Sigmoid colon (tissue), 7 donors: ENCODE measurements around the gene NCKAP5L. TPM values are rescaled to one million over a fixed set of nuclear protein-coding genes. Genes with fewer than 3 reads are reported as not detected.

Source experiments
- DNase-seq: peaks from one replicate; pipeline ENCODE4 v3.0.0-alpha.2; 2019
- H3K27ac ChIP-seq, 4 donors: fragments of 200-600 bp; sonication (generic); one replicate each; pipeline ENCODE4 v1.5.1; 2016 to 2019; ENCODE audit warnings: mild to moderate bottlenecking in 1 of 4
- H3K27me3 ChIP-seq, 3 donors: fragments of 200-600 bp; sonication (generic); one replicate each; pipeline ENCODE4 v1.5.1; 2019; ENCODE audit warnings: mild to moderate bottlenecking in 1 of 3
- H3K36me3 ChIP-seq, 4 donors: fragments of 200-600 bp; sonication (generic); one replicate each; pipeline ENCODE4 v1.5.1; 2016 to 2019
- H3K4me1 ChIP-seq, 4 donors: fragments of 200-600 bp; sonication (generic); one replicate each; pipeline ENCODE4 v1.5.1; 2017 to 2019
- H3K4me3 ChIP-seq, 4 donors: fragments of 200-600 bp; sonication (generic); one replicate each; pipeline ENCODE4 v1.5.1; 2017 to 2019; ENCODE audit warnings: mild to moderate bottlenecking in 2 of 4, moderate library complexity in 1 of 4
- H3K9me3 ChIP-seq, 4 donors: fragments of 200-600 bp in 3 of 4; sonication (generic) in 3 of 4; one replicate each; pipeline versions ENCODE4 v1.5.1 to v1.6.1; 2013 to 2019
- CTCF ChIP-seq, 4 experiments: fragments of 450-650 bp in 3 of 4; fragments of 200-600 bp in 1 of 4; IDR thresholded peaks; one replicate each; pipeline ENCODE4 v1.5.1; 2016 to 2019; ENCODE audit warnings: antibody characterized with exemption in 4 of 4, mild to moderate bottlenecking in 3 of 4, moderate library complexity in 2 of 4
- EP300 ChIP-seq, 4 donors: sonication (generic); formaldehyde crosslinking; IDR thresholded peaks; one replicate each; pipeline ENCODE4 v1.6.1; 2017; ENCODE audit warnings: antibody characterized with exemption in 4 of 4
- POLR2A ChIP-seq, 2 donors: fragments of 450-650 bp; IDR thresholded peaks; one replicate each; pipeline ENCODE4 v1.6.1; 2016; ENCODE audit warnings: antibody characterized with exemption in 2 of 2, mild to moderate bottlenecking in 2 of 2, moderate library complexity in 2 of 2
- POLR2AphosphoS5 ChIP-seq, 4 donors: sonication (generic); formaldehyde crosslinking; IDR thresholded peaks; one replicate each; pipeline ENCODE4 v1.6.1; 2017; ENCODE audit warnings: antibody characterized with exemption in 4 of 4
- WGBS, 2 donors: extraction: QIAGEN DNeasy Blood & Tissue Kit; methylation state at CpG; one replicate each; pipeline ENCODE4 v1.1.7; 2013; 5-methylcytosine and 5-hydroxymethylcytosine counted together
- intact Hi-C: fragments of 100-400 bp; cut with DNase I; formaldehyde crosslinking; loops from one replicate; pipeline ENCODE4 v1.15.1; 2023
- polyA plus RNA-seq, 3 donors: library from polyadenylated mRNA; stranded (reverse); fragments of 200-250 nt; gene quantifications; one replicate each; pipeline ENCODE4 v1.2.3, GENCODE V29; 2013
- total RNA-seq, 4 donors: library from RNA; depleted of rRNA; stranded (reverse); fragments of >200 nt; gene quantifications; one replicate each; pipeline ENCODE4 v1.1.0, GENCODE V29; 2016
- donor health status: healthy with polysubstance abuse.
- donor health status: Bipolar disorder and iron deficiency.
- donor health status: healthy.

Gene NCKAP5L
- total and polyA plus RNA-seq, 7 donors = 0.92 to 23.3 (median 10.0) TPM

DNA sequence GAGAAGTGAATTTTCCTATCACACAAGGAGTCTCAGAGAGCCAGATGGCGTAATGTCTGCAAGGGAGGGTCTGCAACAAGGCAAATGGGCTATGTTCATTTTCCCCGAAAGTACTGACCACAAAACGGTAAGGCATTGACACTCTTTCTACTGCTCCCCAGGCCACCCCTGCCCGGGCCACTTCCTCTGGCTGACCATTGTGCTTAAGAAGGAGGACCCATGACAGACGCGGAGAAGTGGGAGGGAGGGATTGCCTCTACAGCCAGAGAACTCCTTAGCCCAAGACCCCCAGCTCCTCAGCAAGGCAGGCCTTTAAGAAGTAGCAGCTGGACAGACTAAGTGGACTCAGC is 1.2 kb downstream of the NCKAP5L start:
- Histone ChIP-seq H3K27ac (peak overlapping the region; percentile 95 to 99 (median 97)), H3K36me3 (peaks cover 0 to 10% (median 0%) of the 10 kb centered on the region in 4 donors), H3K4me1 (peaks cover 0 to 51% (median 48%) of the 10 kb centered on the region in 4 donors), H3K4me3 (peak overlapping the region; percentile 92 to 99 (median 94)), H3K27me3 (no peaks in the 10 kb centered on the region), H3K9me3 (no peaks in the 10 kb centered on the region)
- 74 to 81% methylated on average over 6 of the region's 6 CpGs for WGBS, 2 donors
- intact Hi-C loops = no loop called here
- TF ChIP-seq CTCF (IDR thresholded peaks at IDR 0.05) (no peak), POLR2A (IDR thresholded peaks at IDR 0.05) (no peak), EP300 (IDR thresholded peaks at IDR 0.05) (no peak), POLR2AphosphoS5 (IDR thresholded peaks at IDR 0.05) (no peak)
- no peak for DNase-seq

DNA sequence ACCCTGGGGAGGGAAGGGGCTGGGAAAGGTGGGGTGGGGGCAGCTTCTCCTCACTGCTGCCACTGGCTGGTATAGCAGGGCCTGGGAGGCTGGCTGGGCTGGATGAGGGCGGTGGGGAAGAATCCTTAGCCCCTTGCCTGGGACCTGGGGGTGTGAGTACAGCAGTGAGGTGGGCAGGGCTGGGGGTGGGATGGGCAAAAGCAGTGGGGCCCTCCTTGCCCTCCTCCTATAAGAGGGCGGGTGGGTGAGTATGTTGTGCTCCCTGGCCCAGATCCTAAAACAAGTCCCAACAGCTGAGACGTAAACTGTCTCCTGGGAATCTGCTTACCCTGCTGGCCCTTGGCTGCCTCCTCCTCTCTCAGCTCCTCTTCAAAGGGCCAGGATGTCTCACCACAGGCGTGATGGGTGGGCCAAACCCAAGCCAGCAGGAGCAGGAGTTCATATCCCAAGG is 2.2 kb downstream of the NCKAP5L start:
- intact Hi-C loops = no loop called here
- no peak for DNase-seq
- WGBS, 2 donors = 75 to 82% methylated on average over 4 of the region's 4 CpGs
- H3K4me3 ChIP-seq = no peak overlapping the region
- H3K27ac ChIP-seq = peak overlapping the region; percentile 36 to 99 (median 85)
- H3K9me3 ChIP-seq = no peaks in the 10 kb centered on the region
- peaks cover 0 to 62% (median 55%) of the 10 kb centered on the region in 4 donors for H3K4me1 ChIP-seq
- H3K27me3 ChIP-seq = no peaks in the 10 kb centered on the region
- H3K36me3 ChIP-seq = peaks cover 0 to 14% (median 0%) of the 10 kb centered on the region in 4 donors
- TF ChIP-seq POLR2A (IDR thresholded peaks at IDR 0.05) (no peak), POLR2AphosphoS5 (IDR thresholded peaks at IDR 0.05) (no peak), CTCF (IDR thresholded peaks at IDR 0.05) (no peak), EP300 (IDR thresholded peaks at IDR 0.05) (no peak)

DNA sequence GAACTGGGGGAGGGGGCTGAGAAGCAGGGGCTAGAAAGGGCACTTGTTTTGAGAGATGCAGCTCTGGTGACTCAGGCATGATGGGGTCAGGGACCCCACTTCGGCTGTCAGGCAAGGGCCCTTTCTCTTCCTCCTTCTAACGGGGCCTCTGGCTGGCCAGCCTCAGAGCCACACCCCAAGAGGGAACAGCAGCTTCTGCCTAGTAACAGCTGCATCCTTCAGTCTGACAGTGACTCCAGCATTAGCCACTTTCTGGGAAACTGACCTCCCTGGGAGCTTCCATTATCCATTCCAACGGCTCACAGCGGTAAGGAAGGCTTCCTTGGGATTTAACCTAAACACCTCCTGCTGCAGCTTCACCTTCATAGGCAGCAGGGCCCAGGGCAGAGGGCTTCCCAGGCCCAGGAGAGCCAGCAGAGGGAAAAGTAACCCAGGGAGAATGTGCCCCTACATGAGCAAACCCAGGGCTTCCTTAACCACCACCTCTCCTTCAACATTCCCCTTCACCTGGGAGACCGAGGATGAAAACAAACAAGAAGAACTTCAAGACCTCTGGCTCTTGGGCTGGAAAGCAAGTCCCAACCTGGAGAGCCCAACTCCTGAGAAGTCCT is 2.7 kb downstream of the NCKAP5L start:
- TF ChIP-seq POLR2A (IDR thresholded peaks at IDR 0.05) (no peak), EP300 (IDR thresholded peaks at IDR 0.05) (no peak), CTCF (IDR thresholded peaks at IDR 0.05) (no peak), POLR2AphosphoS5 (IDR thresholded peaks at IDR 0.05) (no peak)
- Histone ChIP-seq H3K27ac (peak overlapping the region; percentile 49 to 99 (median 85)), H3K4me1 (peaks cover 0 to 67% (median 60%) of the 10 kb centered on the region in 4 donors), H3K27me3 (no peaks in the 10 kb centered on the region), H3K4me3 (no peak overlapping the region), H3K36me3 (peaks cover 0 to 14% (median 0%) of the 10 kb centered on the region in 4 donors), H3K9me3 (no peaks in the 10 kb centered on the region)
- peak; percentile 80 for DNase-seq
- intact Hi-C loops = no loop called here
- 54 to 61% methylated on average over 5 of the region's 5 CpGs for WGBS, 2 donors

DNA sequence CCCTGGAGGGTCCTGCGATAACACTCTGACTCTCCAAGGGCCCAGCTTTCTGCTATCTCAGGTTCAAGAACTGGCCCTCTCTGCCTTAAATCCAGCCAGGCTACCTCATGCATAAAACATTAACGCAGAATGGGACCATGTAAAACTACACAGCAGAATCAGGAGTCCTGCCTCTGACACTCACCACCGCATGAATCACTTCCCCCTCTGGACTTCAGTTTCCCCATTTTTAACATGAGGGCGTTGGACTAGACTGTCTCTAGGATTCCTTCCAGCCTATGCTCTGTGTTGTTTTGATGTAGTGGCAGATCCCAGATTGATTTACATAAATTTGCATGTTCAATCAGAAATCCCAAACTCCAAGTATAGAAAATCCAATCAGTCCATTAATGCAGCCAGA is 3.3 kb downstream of the NCKAP5L start:
- TF ChIP-seq EP300 (IDR thresholded peaks at IDR 0.05) (no peak), CTCF (IDR thresholded peaks at IDR 0.05) (no peak), POLR2A (IDR thresholded peaks at IDR 0.05) (no peak), POLR2AphosphoS5 (IDR thresholded peaks at IDR 0.05) (no peak)
- no peak overlapping the region for H3K4me3 ChIP-seq
- peaks cover 0 to 71% (median 63%) of the 10 kb centered on the region in 4 donors for H3K4me1 ChIP-seq
- H3K36me3 ChIP-seq = peaks cover 0 to 14% (median 0%) of the 10 kb centered on the region in 4 donors
- DNase-seq = peak; percentile 69
- no peaks in the 10 kb centered on the region for H3K27me3 ChIP-seq
- intact Hi-C loops = no loop called here
- 60 to 82% methylated on average over 4 of the region's 4 CpGs for WGBS, 2 donors
- H3K27ac ChIP-seq = peak overlapping the region; percentile 49 to 99 (median 85)
- H3K9me3 ChIP-seq = no peaks in the 10 kb centered on the region
